ENCODE data around the gene MED10.

Gene MED10

GRCh38 chr5:6377905-6378765 lies at the start of gene MED10:
Gene MED10 (minus strand): TSS chr5:6378547. CDS start chr5:6378483, 64 bp downstream.
- peak; percentile 96 for DNase-seq

- DNase-seq: no peak
Observed at GRCh38 chr5:6427694-6428093, 49.3 kb upstream of the MED10 start.

GRCh38 chr5:6424700-6425099 lies 46.4 kb upstream of the MED10 start:
- no peak for DNase-seq

GRCh38 chr5:6424110-6424659 lies 45.8 kb upstream of the MED10 start:
- DNase-seq: no peak

GRCh38 chr5:6423327-6424109 lies 45.2 kb upstream of the MED10 start:
- no peak for DNase-seq

GRCh38 chr5:6419340-6419852 lies 41.0 kb upstream of the MED10 start:
- no peak for DNase-seq

GRCh38 chr5:6418679-6419276 lies 40.4 kb upstream of the MED10 start:
- DNase-seq: no peak

GRCh38 chr5:6417657-6418056 lies 39.3 kb upstream of the MED10 start:
- DNase-seq: no peak

- DNase-seq: no peak
Observed at GRCh38 chr5:6412811-6413210, 34.5 kb upstream of the MED10 start.

- DNase-seq: no peak
Observed at GRCh38 chr5:6411141-6411540, 32.8 kb upstream of the MED10 start.

GRCh38 chr5:6410421-6410820 lies 32.1 kb upstream of the MED10 start:
- DNase-seq: no peak

- DNase-seq: peak; percentile 38
Observed at GRCh38 chr5:6408627-6409446, 30.5 kb upstream of the MED10 start.

GRCh38 chr5:6408260-6408596 lies 29.9 kb upstream of the MED10 start:
- DNase-seq: no peak

GRCh38 chr5:6407558-6408259 lies 29.4 kb upstream of the MED10 start:
- DNase-seq: peak; percentile 76

- no peak for DNase-seq
Observed at GRCh38 chr5:6405591-6405990, 27.2 kb upstream of the MED10 start.

GRCh38 chr5:6404129-6404528 lies 25.8 kb upstream of the MED10 start:
- no peak for DNase-seq

- DNase-seq: no peak
Observed at GRCh38 chr5:6403416-6403815, 25.1 kb upstream of the MED10 start.

GRCh38 chr5:6402939-6403338 lies 24.6 kb upstream of the MED10 start:
- peak; percentile 87 for DNase-seq

GRCh38 chr5:6401410-6401809 lies 23.1 kb upstream of the MED10 start:
- no peak for DNase-seq

GRCh38 chr5:6399980-6400910 lies 21.9 kb upstream of the MED10 start:
- no peak for DNase-seq

Measured in OCI-M1 (cell line).